A549 (cell line): ENCODE results near the gene LPIN3. TPM values are rescaled to one million over a fixed set of nuclear protein-coding genes. Genes with fewer than 3 reads are reported as not detected.

Experiments
- ATAC-seq, 2 experiments: fragments of 200-7000 bp in 1 of 2; fragments of >200 bp in 1 of 2; cut with Nextera tagmentation in 1 of 2; cut with Tn5 transposase in 1 of 2; 3 replicates each; pipeline versions ENCODE4 v1.8.0 to v1.9.1; 2018 to 2020; ENCODE audit warnings: mild to moderate bottlenecking in 1 of 2, moderate library complexity in 1 of 2
- CTCF ChIA-PET: fragments of 300-600 bp; sonication (Branson Sonifier 250); formaldehyde crosslinking; extraction: SDS; loops from one replicate; lab custom pipeline; 2021; ENCODE audit warnings: antibody characterized with exemption, inconsistent platforms; lab: Yijun Ruan, JAX
- POLR2A ChIA-PET: fragments of 350-600 bp; formaldehyde crosslinking; extraction: SDS; loops from one replicate; lab custom pipeline; 2021; ENCODE audit warnings: antibody characterized with exemption, inconsistent platforms; lab: Yijun Ruan, JAX
- DNase-seq, 2 experiments: peaks; one replicate each; pipeline versions ENCODE4 v3.0.0 to v3.0.0-alpha.2; 2011 to 2016; ENCODE audit warnings: low read depth in 1 of 2, low spot score in 1 of 2
- FAIRE-seq: peaks from 2 replicates; lab custom pipeline; 2011; peaks lifted over from hg19 to GRCh38; lab: Jason Lieb, UNC
- H3K27ac ChIP-seq, 2 experiments: fragments of >200 bp; sonication (Bioruptor Twin); formaldehyde crosslinking; 3 replicates each; pipeline ENCODE4 v1.5.1; 2016 to 2017
- H3K4me1 ChIP-seq: fragments of >200 bp; sonication (Bioruptor Twin); formaldehyde crosslinking; 3 replicates; pipeline ENCODE4 v1.6.1; 2016
- H3K4me2 ChIP-seq: fragments of >200 bp; sonication (Bioruptor Twin); formaldehyde crosslinking; 3 replicates; pipeline ENCODE4 v1.6.1; 2016
- H3K4me3 ChIP-seq: fragments of >200 bp; sonication (Bioruptor Twin); formaldehyde crosslinking; 3 replicates; pipeline ENCODE4 v1.5.1; 2016
- H3K9me3 ChIP-seq: fragments of >200 bp; sonication (Bioruptor Twin); formaldehyde crosslinking; 3 replicates; pipeline ENCODE4 v1.6.1; 2016
- CHD2 ChIP-seq: fragments of 150-350 bp; IDR thresholded peaks from 2 replicates; pipeline ENCODE4 v1.6.1; 2014; ENCODE audit warnings: low read length; ENCODE audit not compliant: partially characterized antibody
- EHMT2 ChIP-seq: fragments of 200-600 bp; sonication (generic); IDR thresholded peaks from 2 replicates; pipeline ENCODE4 v1.6.1; 2016; ENCODE audit warnings: antibody characterized with exemption, low read depth, mild to moderate bottlenecking, moderate library complexity
- ELK1 ChIP-seq: fragments of 150-350 bp; IDR thresholded peaks from 2 replicates; pipeline ENCODE4 v1.6.1; 2014; ENCODE audit warnings: low read depth, mild to moderate bottlenecking, low read length
- EP300 ChIP-seq, 2 experiments: fragments of >200 bp; sonication (Bioruptor Twin); formaldehyde crosslinking; IDR thresholded peaks; 2 replicates in 1 of 2; 3 replicates in 1 of 2; pipeline ENCODE4 v1.6.1; 2016 to 2017
- FOSB ChIP-seq: fragments of 250-450 bp; sonication (Bioruptor Pico); IDR thresholded peaks from 2 replicates; pipeline ENCODE4 v1.5.0; 2020; ENCODE audit warnings: mild to moderate bottlenecking, moderate library complexity
- HDAC2 ChIP-seq: fragments of 200-600 bp; sonication (generic); IDR thresholded peaks from 2 replicates; pipeline ENCODE4 v1.6.1; 2016
- MAFK ChIP-seq: fragments of 450-650 bp; IDR thresholded peaks from 2 replicates; pipeline ENCODE4 v1.6.1; 2014; ENCODE audit not compliant: partially characterized antibody
- MAX ChIP-seq: IDR thresholded peaks from 2 replicates; pipeline ENCODE4 v1.6.1; 2012
- MAZ ChIP-seq: fragments of 150-350 bp; IDR thresholded peaks from 2 replicates; pipeline ENCODE4 v1.6.1; 2014; ENCODE audit warnings: antibody characterized with exemption, low read depth, low read length, borderline replicate concordance
- MYC ChIP-seq: IDR thresholded peaks from 2 replicates; pipeline ENCODE4 v1.6.1; 2012; ENCODE audit warnings: mild to moderate bottlenecking, inconsistent platforms, low read length, improper control_type of control experiment, borderline replicate concordance
- PHF8 ChIP-seq: fragments of 200-600 bp; sonication (generic); IDR thresholded peaks from 2 replicates; pipeline ENCODE4 v1.6.1; 2016; ENCODE audit warnings: low read depth, mild to moderate bottlenecking, antibody characterized with exemption, moderate library complexity, borderline replicate concordance
- POLR2A ChIP-seq: IDR thresholded peaks from 2 replicates; pipeline ENCODE4 v1.6.1; 2012; ENCODE audit warnings: mild to moderate bottlenecking, low read length
- RARB ChIP-seq: fragments of 250-450 bp; sonication (Bioruptor Pico); IDR thresholded peaks from 2 replicates; pipeline ENCODE4 v1.8.0; 2021; ENCODE audit warnings: mild to moderate bottlenecking, moderate library complexity
- RFX5 ChIP-seq: fragments of 450-650 bp; IDR thresholded peaks from 2 replicates; pipeline ENCODE4 v1.7.1; 2014; ENCODE audit warnings: antibody characterized with exemption, mild to moderate bottlenecking, moderate library complexity
- SREBF2 ChIP-seq: fragments of 450-650 bp; IDR thresholded peaks from 2 replicates; pipeline ENCODE4 v1.6.1; 2014; ENCODE audit warnings: mild to moderate bottlenecking, moderate library complexity
- TFCP2L1 ChIP-seq: fragments of 250-450 bp; sonication (Bioruptor Pico); IDR thresholded peaks from 2 replicates; pipeline ENCODE4 v1.5.0; 2021; ENCODE audit warnings: mild to moderate bottlenecking
- USF2 ChIP-seq: fragments of 450-650 bp; IDR thresholded peaks from 2 replicates; pipeline ENCODE4 v1.6.1; 2014; ENCODE audit warnings: antibody characterized with exemption
- ZC3H11A ChIP-seq: fragments of 450-650 bp; IDR thresholded peaks from 2 replicates; pipeline ENCODE4 v1.6.1; 2014; ENCODE audit warnings: antibody characterized with exemption, mild to moderate bottlenecking
- WGBS: methylation state at CpG from one replicate; pipeline ENCODE4 v1.1.6; 2017; ENCODE audit errors: missing lambda C conversion rate; 5-methylcytosine and 5-hydroxymethylcytosine counted together
- polyA plus RNA-seq, 4 experiments: library from polyadenylated mRNA; depleted of rRNA in 3 of 4; stranded (reverse); fragments of >200 nt; fragmentation: RNase III in 1 of 4; extraction: RNeasy Plus Mini Kit Qiagen cat#74134 plus additional on column Dnase treatment in 1 of 4; gene quantifications; 2 replicates in 3 of 4; 3 replicates in 1 of 4; pipeline ENCODE4 v1.2.3, GENCODE V29; 2011 to 2017

LPIN3 gene
- polyA plus RNA-seq, 2 of the 4 experiments (the other 2 are of a cell fraction) = 6.3 to 14.4 TPM

GRCh38 chr20:41360831-41361756 lies 20.5 kb downstream of the LPIN3 start:
- DNase-seq (no peak), FAIRE-seq (no peak), ATAC-seq (peak in 1 of 2 experiments; percentile 5; a peak in 2 of 6 replicates)
- no peaks in the 10 kb centered on the region for H3K9me3 ChIP-seq
- H3K27ac ChIP-seq = no peak overlapping the region
- POLR2A ChIA-PET = no interaction called here
- WGBS = 86% methylated on average over 18 of the region's 22 CpGs
- TF ChIP-seq FOSB = no peak
- TF ChIP-seq EHMT2 = no peak
- no peak for TF ChIP-seq USF2
- 0 out of 2 replicates have a peak, but pooled peaks have one; percentile 15 for TF ChIP-seq POLR2A
- no peak for TF ChIP-seq EP300 (IDR thresholded peaks at IDR 0.05)
- H3K4me2 ChIP-seq = no peak overlapping the region
- peaks cover 2% of the 10 kb centered on the region; the same call in 1 of the 3 replicates for H3K4me1 ChIP-seq
- CTCF ChIA-PET = interaction anchor here (0.6 to 0.9 kb wide), 3 partner anchors 21 to 188 kb away, joined by 3 to 4 read pairs (median 3); partner anchors contain the start of gene LPIN3
- no peak overlapping the region for H3K4me3 ChIP-seq

- Histone ChIP-seq H3K27ac (no peak overlapping the region), H3K9me3 (no peaks in the 10 kb centered on the region)
- no peak for TF ChIP-seq HDAC2
- no peak for TF ChIP-seq FOSB
- no peak for TF ChIP-seq RARB (CRISPR knock-in tag)
- TF ChIP-seq CHD2 = no peak
- no peak for TF ChIP-seq ZC3H11A
- TF ChIP-seq MAZ = no peak
- TF ChIP-seq MAFK = no peak
- no peak for TF ChIP-seq RFX5
- no peak for TF ChIP-seq MAX
- no peak for TF ChIP-seq ELK1
- no peak for TF ChIP-seq MYC
- TF ChIP-seq PHF8 = no peak
- TF ChIP-seq SREBF2 = no peak
- no peak for TF ChIP-seq TFCP2L1 (CRISPR knock-in tag)
- TF ChIP-seq, all 56 proteins: peak for 0
- Histone ChIP-seq H3K4me1 (peaks cover 4% of the 10 kb centered on the region; the same call in 1 of the 3 replicates), H3K4me3 (no peak overlapping the region), H3K4me2 (no peak overlapping the region)
- 86% methylated on average over 25 of the region's 45 CpGs for WGBS
- FAIRE-seq (no peak), DNase-seq (no peak), ATAC-seq (no peak; a peak in 2 of 6 replicates)
- CTCF ChIA-PET = interaction anchor here (0.6 to 1.6 kb wide), 5 partner anchors 22 to 189 kb away, joined by 3 to 6 read pairs (median 4); partner anchors contain the start of gene LPIN3
- POLR2A ChIA-PET = interaction anchor here (0.5 kb wide), 1 partner anchor 224 kb away, joined by 3 read pairs; no protein-coding TSS in a partner anchor
These were observed 21.4 kb downstream of the LPIN3 start for GRCh38 chr20:41361757-41362747.
